WTC11 (cell line): Measurements from ENCODE around the gene GRM4. TPM values are rescaled to one million over a fixed set of nuclear protein-coding genes. Genes with fewer than 3 reads are reported as not detected.
A peak's percentile ranks its signal among the peaks of the same experiment; 100 is the strongest.

Experiments
- ATAC-seq: fragments of 200-7000 bp; cut with Tn5 transposase; 2 replicates; pipeline ENCODE4 v1.10.0; 2021; ENCODE audit warnings: mild to moderate bottlenecking, moderate library complexity
- CTCF ChIA-PET: fragments of 300-600 bp; sonication (Branson Sonifier 250); formaldehyde crosslinking; loops from one replicate; lab custom pipeline; 2021; ENCODE audit warnings: antibody characterized with exemption; lab: Charles Lee
- POLR2A ChIA-PET: fragments of 350-600 bp; sonication (Branson Sonifier 250); formaldehyde crosslinking; loops from one replicate; lab custom pipeline; 2021; ENCODE audit warnings: antibody characterized with exemption; lab: Charles Lee
- DNase-seq: peaks from one replicate; pipeline ENCODE4 v3.0.0; 2021; ENCODE audit warnings: low spot score
- H3K27ac Mint-ChIP-seq: 2 replicates; pipeline ENCODE4 v1.8.0; 2021; ENCODE audit warnings: mixed read lengths
- H3K27me3 Mint-ChIP-seq: 2 replicates; pipeline ENCODE4 v1.8.0; 2021; ENCODE audit warnings: low read depth, mild to moderate bottlenecking, moderate library complexity, mixed read lengths
- H3K36me3 Mint-ChIP-seq: 2 replicates; pipeline ENCODE4 v1.8.0; 2021; ENCODE audit warnings: mixed read lengths
- H3K4me1 Mint-ChIP-seq: 2 replicates; pipeline ENCODE4 v1.8.0; 2022; ENCODE audit warnings: mixed read lengths
- H3K4me3 Mint-ChIP-seq: 2 replicates; pipeline ENCODE4 v1.8.0; 2021; ENCODE audit warnings: mild to moderate bottlenecking, moderate library complexity, mixed read lengths
- H3K9me3 Mint-ChIP-seq: 2 replicates; pipeline ENCODE4 v1.8.0; 2021; ENCODE audit warnings: mixed read lengths
- AFF4 ChIP-seq: sonication (generic); formaldehyde crosslinking; IDR thresholded peaks from 2 replicates; pipeline ENCODE4 v1.8.1; 2023; ENCODE audit warnings: mild to moderate bottlenecking, missing genetic modification reagents, borderline replicate concordance
- ATF1 ChIP-seq: sonication (generic); formaldehyde crosslinking; IDR thresholded peaks from 2 replicates; pipeline ENCODE4 v1.8.1; 2023; ENCODE audit warnings: mild to moderate bottlenecking, moderate library complexity, missing genetic modification reagents
- CBFB ChIP-seq: sonication (generic); formaldehyde crosslinking; IDR thresholded peaks from 2 replicates; pipeline ENCODE4 v1.8.1; 2022; ENCODE audit warnings: mild to moderate bottlenecking, low read depth, missing genetic modification reagents
- CREM ChIP-seq: sonication (generic); formaldehyde crosslinking; IDR thresholded peaks from 2 replicates; pipeline ENCODE4 v1.8.1; 2022; ENCODE audit warnings: mild to moderate bottlenecking, missing genetic modification reagents, moderate library complexity
- CTCF ChIP-seq: fragments of 200-600 bp; IDR thresholded peaks from 2 replicates; pipeline ENCODE4 v1.8.0; 2022; ENCODE audit warnings: antibody characterized with exemption
- E2F1 ChIP-seq: sonication (generic); formaldehyde crosslinking; IDR thresholded peaks from 2 replicates; pipeline ENCODE4 v1.8.0; 2022; ENCODE audit warnings: mild to moderate bottlenecking, missing genetic modification reagents
- EMX1 ChIP-seq: fragments of 250-450 bp; sonication (Bioruptor Pico); IDR thresholded peaks from 2 replicates; pipeline ENCODE4 v1.8.0; 2021; ENCODE audit warnings: mild to moderate bottlenecking
- ERG ChIP-seq: fragments of 250-450 bp; sonication (Bioruptor Pico); IDR thresholded peaks from 2 replicates; pipeline ENCODE4 v1.8.0; 2021; ENCODE audit warnings: mild to moderate bottlenecking
- GTF2I ChIP-seq: fragments of 250-450 bp; sonication (Bioruptor Pico); conservative IDR thresholded peaks from 2 replicates; pipeline ENCODE4 v1.4.0; 2021; ENCODE audit warnings: mild to moderate bottlenecking
- IRF1 ChIP-seq: sonication (generic); formaldehyde crosslinking; IDR thresholded peaks from 2 replicates; pipeline ENCODE4 v1.8.0; 2023; ENCODE audit warnings: missing genetic modification reagents
- IRF2 ChIP-seq: sonication (generic); formaldehyde crosslinking; IDR thresholded peaks from 2 replicates; pipeline ENCODE4 v1.8.0; 2022; ENCODE audit warnings: low read depth, missing genetic modification reagents, borderline replicate concordance
- MAX ChIP-seq: sonication (generic); formaldehyde crosslinking; IDR thresholded peaks from 2 replicates; pipeline ENCODE4 v1.8.0; 2022; ENCODE audit warnings: mild to moderate bottlenecking, missing genetic modification reagents
- NR3C1 ChIP-seq: sonication (generic); formaldehyde crosslinking; conservative IDR thresholded peaks from 2 replicates; pipeline ENCODE4 v1.8.1; 2023; ENCODE audit warnings: low read depth, mild to moderate bottlenecking, missing genetic modification reagents
- OVOL2 ChIP-seq: fragments of 250-450 bp; sonication (Bioruptor Pico); IDR thresholded peaks from 2 replicates; pipeline ENCODE4 v1.9.0; 2021; ENCODE audit warnings: mild to moderate bottlenecking, borderline replicate concordance
- TCF7 ChIP-seq: sonication (generic); formaldehyde crosslinking; IDR thresholded peaks from 2 replicates; pipeline ENCODE4 v1.8.0; 2022; ENCODE audit warnings: mild to moderate bottlenecking, low read depth, missing genetic modification reagents, moderate library complexity
- ZNF317 ChIP-seq: sonication (generic); formaldehyde crosslinking; IDR thresholded peaks from 2 replicates; pipeline ENCODE4 v1.8.1; 2023; ENCODE audit warnings: low read depth, mild to moderate bottlenecking, moderate library complexity, missing genetic modification reagents, borderline replicate concordance
- ZNF512 ChIP-seq: sonication (generic); formaldehyde crosslinking; IDR thresholded peaks from 2 replicates; pipeline ENCODE4 v1.8.1; 2022; ENCODE audit warnings: missing genetic modification reagents, borderline replicate concordance
- ZNF532 ChIP-seq: fragments of 250-450 bp; sonication (Bioruptor Pico); IDR thresholded peaks from 2 replicates; pipeline ENCODE4 v1.9.0; 2021; ENCODE audit warnings: mild to moderate bottlenecking, borderline replicate concordance
- total RNA-seq: library from RNA; stranded (reverse); gene quantifications from 3 replicates; pipeline ENCODE4 v1.2.3, GENCODE V29; 2021

Gene GRM4
- total RNA-seq, 1 experiment from 2014 or later = 34.5 TPM

- no peak for TF ChIP-seq IRF1
- no peak for TF ChIP-seq ERG (CRISPR knock-in tag)
- no peak for TF ChIP-seq ZNF317
- no peak for TF ChIP-seq MAX (CRISPR knock-in tag)
- no peak for TF ChIP-seq TCF7 (CRISPR knock-in tag)
- no peak for TF ChIP-seq ATF1 (CRISPR knock-in tag)
- TF ChIP-seq GTF2I (CRISPR knock-in tag) = no peak
- no peak for TF ChIP-seq IRF2
- no peak for TF ChIP-seq ZNF532 (CRISPR knock-in tag)
- TF ChIP-seq CBFB (CRISPR knock-in tag) = no peak
Observed at GRCh38 chr6:34063651-34064050, 82.2 kb downstream of the GRM4 start (continued).

GRCh38 chr6:34062815-34063214 is 83.1 kb downstream of the GRM4 start:
- Mint-ChIP-seq H3K27ac (no peak overlapping the region), H3K4me3 (no peak overlapping the region), H3K36me3 (no peaks in the 10 kb centered on the region; the same call in 1 of the 2 replicates)
- CTCF ChIA-PET = interaction anchor here (0.6 to 3.4 kb wide), 17 partner anchors 9 to 305 kb away, joined by 3 to 21 read pairs (median 4); partner anchors contain the start of gene GRM4
- DNase-seq = peak; percentile 50
- TF ChIP-seq CTCF = peak; percentile 68
- TF ChIP-seq ZNF512 (CRISPR knock-in tag) = no peak
- TF ChIP-seq OVOL2 (CRISPR knock-in tag) = no peak
- TF ChIP-seq, all 79 proteins: peak for 1
- Mint-ChIP-seq H3K4me1 (peaks cover 2% of the 10 kb centered on the region; the same call in 1 of the 2 replicates), H3K27me3 (no peaks in the 10 kb centered on the region; the same call in 1 of the 2 replicates), H3K9me3 (no peaks in the 10 kb centered on the region)
- ATAC-seq = peak; percentile 38; the same call in 1 of the 2 replicates
- POLR2A ChIA-PET = no interaction called here

GRCh38 chr6:34062156-34062555 is 83.7 kb downstream of the GRM4 start:
- Mint-ChIP-seq H3K4me3 (no peak overlapping the region), H3K27me3 (no peaks in the 10 kb centered on the region; the same call in 1 of the 2 replicates)
- CTCF ChIA-PET = interaction anchor here (0.7 to 3.4 kb wide), 17 partner anchors 8 to 304 kb away, joined by 3 to 21 read pairs (median 4); partner anchors contain the start of gene GRM4
- TF ChIP-seq NR3C1 (CRISPR knock-in tag) = no peak
- TF ChIP-seq CREM (CRISPR knock-in tag) = no peak
- TF ChIP-seq EMX1 (CRISPR knock-in tag) = no peak
- no peak for TF ChIP-seq E2F1 (CRISPR knock-in tag)
- no peak for TF ChIP-seq AFF4

More at GRCh38 chr6:34062156-34062555, 83.7 kb downstream of the GRM4 start:
- DNase-seq (no peak), ATAC-seq (no peak)
- Mint-ChIP-seq H3K4me1 (peaks cover 8% of the 10 kb centered on the region), H3K36me3 (no peaks in the 10 kb centered on the region; the same call in 1 of the 2 replicates), H3K9me3 (no peaks in the 10 kb centered on the region), H3K27ac (no peak overlapping the region)
- POLR2A ChIA-PET = no interaction called here
